Central memory CD4-positive, alpha-beta T cell (primary cell): ENCODE measurements around the gene ME1.

Experiments
- DNase-seq: peaks from one replicate; pipeline ENCODE4 v3.0.0; 2022

ME1 gene

GRCh38 chr6:83185096-83185495 lies 245.8 kb downstream of the ME1 start:
- no peak for DNase-seq

- no peak for DNase-seq
These were observed 247.6 kb downstream of the ME1 start for GRCh38 chr6:83183082-83183828.

GRCh38 chr6:83182114-83182513 lies 248.7 kb downstream of the ME1 start:
- no peak for DNase-seq

DNA sequence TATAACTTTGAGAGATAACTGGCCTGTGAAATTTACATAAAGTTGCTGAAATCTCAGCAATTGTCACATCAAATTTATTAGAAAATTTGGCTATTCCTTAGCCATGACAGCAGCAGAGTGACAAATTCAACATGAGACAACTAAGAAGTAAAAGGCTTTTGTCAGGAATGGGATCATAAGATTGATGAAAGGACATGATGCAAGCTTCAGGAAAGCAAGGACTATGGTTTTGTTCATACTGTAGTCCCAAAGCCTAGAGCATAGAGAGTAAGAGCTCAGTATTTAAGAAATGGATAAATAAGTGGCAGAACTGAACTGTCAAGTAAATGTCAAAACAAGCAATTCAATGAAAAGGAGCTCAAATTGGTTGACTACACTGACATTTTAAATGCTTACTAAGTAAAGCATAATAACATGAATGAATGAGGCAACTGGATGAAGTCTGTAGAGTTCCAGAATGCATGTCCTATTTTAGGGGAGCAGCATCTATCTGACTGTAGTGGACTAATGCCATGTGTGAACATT lies 250.4 kb downstream of the ME1 start:
- no peak for DNase-seq

DNA sequence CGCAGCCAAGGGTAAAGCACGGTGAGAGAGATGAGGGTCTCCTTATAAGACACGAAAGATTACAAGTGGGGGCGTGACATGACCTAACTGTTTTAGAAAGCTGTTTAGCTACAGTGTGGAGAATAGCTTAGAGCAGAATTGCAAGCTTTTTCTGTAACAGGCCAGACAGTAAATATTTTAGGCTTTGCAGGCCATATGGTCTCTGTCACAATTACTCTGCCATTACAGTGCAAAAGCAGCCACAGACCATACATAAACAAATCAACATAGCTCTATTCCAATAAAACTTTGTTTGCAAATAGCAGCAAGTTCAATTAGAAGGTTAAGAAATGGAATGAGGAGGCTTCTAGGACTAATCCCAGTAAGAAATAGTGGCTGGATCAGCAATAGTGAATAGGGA lies 254.6 kb downstream of the ME1 start:
- DNase-seq, result no peak

- DNase-seq, result no peak
These were observed 261.3 kb downstream of the ME1 start for GRCh38 chr6:83169511-83169910.

DNA sequence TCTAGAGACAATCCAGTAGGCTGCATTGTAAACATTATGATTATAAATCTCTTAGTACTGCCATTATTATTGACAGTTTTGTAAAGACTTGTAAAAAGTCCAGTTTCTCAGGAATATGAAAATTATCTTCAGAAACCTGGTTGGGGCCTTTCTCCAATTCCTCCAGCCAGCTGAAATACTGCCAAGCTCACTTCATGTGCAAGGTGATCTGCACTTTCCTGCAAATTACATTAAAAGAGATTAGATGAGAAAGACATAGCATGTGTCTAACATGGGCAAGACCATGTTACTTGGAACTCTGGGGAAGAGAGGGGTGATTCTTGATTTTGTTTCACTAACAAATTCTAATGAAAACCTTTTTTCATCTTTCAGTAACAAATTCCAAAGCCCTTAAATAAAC lies 261.7 kb downstream of the ME1 start:
- no peak for DNase-seq

GRCh38 chr6:83168556-83168955 lies 262.3 kb downstream of the ME1 start:
- no peak for DNase-seq

GRCh38 chr6:83167726-83168278 lies 263.0 kb downstream of the ME1 start:
- no peak for DNase-seq
